ENCODE results near the gene ADCY7. TPM values are rescaled to one million over a fixed set of nuclear protein-coding genes. Genes with fewer than 3 reads are reported as not detected.

The ADCY7 gene
- polyA plus RNA-seq (2011; rRNA removed): 5.3 and 13.2 TPM in 2 replicates
- polyA minus RNA-seq (2011; rRNA and poly(A)+ RNA removed): 10.9 and 12.1 TPM in 2 replicates

DNA sequence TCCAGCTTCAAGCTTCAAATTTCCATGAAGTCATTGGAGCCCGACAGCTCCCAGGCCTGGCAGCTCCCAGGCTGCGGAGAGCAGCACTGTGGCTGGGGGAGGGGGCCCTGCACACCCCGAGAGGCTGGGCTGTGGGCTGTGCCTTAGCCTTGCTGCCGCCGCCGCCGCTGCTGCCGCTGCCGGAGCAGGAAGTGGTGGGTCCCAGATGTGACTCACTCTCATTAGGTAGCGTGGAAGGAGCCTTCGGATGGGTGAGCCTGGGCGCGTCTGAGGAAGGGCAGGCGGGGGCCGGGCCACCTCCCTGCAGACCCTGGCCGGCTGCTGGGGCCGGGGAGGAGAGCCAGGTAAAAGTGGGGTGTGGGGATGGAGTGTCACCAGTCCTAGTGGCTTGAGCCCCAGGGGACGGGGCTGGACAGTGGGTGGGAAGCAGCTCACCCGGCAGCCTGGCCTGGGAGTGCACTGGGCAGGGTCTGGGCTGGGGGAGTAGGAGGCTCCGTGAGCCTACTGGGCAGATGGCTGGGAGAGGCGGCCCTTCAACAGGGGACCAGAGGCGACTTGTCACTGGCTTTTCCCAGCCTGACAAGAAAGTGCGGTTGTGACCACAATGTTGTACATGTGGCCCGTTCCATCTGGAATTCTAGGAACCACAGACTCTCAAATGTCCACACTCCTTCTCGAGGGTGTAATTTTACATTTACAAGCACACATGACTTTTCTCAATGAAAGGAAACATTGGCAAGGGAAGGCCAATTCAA is at the start of gene ADCY7:
ADCY7 (plus strand) TSS at position 215 of the 755 bp plus-strand sequence. CDS start 21,629 bp downstream, outside the sequence.
- H3K27me3 ChIP-seq (ENCODE audit: control insufficient read depth, insufficient read depth, low read length): 0 out of 2 replicates have a peak, but pooled peaks cover 1% of the 10 kb centered on the region
- peak within 1 kb of the TSS; percentile 48 for H3K4me3 ChIP-seq (ENCODE audit: low read depth, low read length)
- CTCF ChIA-PET: interaction anchor here (0.5 to 1.1 kb wide), 2 partner anchors 20 to 254 kb away, joined by 3 to 4 read pairs; no protein-coding TSS in a partner anchor
- no peak for DNase-seq (ENCODE audit: low read depth)
- POLR2A ChIA-PET: no interaction called here
- H3K36me3 ChIP-seq (ENCODE audit: control insufficient read depth, insufficient read depth, low read length): no peaks in the 10 kb centered on the region
- TF ChIP-seq, protein P1, sequence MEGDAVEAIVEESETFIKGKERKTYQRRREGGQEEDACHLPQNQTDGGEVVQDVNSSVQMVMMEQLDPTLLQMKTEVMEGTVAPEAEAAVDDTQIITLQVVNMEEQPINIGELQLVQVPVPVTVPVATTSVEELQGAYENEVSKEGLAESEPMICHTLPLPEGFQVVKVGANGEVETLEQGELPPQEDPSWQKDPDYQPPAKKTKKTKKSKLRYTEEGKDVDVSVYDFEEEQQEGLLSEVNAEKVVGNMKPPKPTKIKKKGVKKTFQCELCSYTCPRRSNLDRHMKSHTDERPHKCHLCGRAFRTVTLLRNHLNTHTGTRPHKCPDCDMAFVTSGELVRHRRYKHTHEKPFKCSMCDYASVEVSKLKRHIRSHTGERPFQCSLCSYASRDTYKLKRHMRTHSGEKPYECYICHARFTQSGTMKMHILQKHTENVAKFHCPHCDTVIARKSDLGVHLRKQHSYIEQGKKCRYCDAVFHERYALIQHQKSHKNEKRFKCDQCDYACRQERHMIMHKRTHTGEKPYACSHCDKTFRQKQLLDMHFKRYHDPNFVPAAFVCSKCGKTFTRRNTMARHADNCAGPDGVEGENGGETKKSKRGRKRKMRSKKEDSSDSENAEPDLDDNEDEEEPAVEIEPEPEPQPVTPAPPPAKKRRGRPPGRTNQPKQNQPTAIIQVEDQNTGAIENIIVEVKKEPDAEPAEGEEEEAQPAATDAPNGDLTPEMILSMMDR (IDR thresholded peaks at IDR 0.05; ENCODE audit: insufficient read depth, low read depth, low read length): no peak

DNA sequence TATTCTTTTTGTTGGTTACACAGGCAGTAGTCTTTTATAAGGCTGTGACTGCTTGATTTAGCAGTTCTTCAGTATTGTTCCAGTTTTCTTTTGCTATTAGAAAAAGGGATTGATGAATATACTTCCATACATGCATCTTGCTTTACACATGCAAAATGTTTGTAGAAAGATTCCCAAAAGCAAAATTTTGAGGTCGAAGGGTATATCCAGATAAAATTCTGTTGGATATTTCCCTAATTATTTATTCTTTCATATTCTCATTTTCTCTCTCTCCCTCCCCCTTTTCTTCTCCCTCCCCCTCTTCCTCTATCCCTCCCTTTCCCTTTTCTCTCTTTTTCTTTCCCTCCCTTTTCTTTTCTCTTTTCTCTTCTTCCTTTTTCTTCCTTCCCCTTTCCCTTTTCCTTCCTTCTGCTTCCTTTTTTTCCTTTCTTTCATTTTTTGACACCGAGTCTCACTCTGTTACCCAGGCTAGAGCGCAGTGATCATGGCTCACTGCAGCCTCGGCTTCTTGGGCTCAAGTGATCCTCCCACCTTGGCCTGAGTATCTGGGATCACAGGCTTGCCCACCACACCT is 46.9 kb upstream of the ADCY7 start:
- Histone ChIP-seq H3K27me3 (ENCODE audit: control insufficient read depth, insufficient read depth, low read length) (no peaks in the 10 kb centered on the region), H3K4me3 (ENCODE audit: low read depth, low read length) (no peak overlapping the region), H3K36me3 (ENCODE audit: control insufficient read depth, insufficient read depth, low read length) (peaks cover 7% of the 10 kb centered on the region; the same call in 1 of the 2 replicates)
- TF ChIP-seq, protein P1 (IDR thresholded peaks at IDR 0.05; ENCODE audit: insufficient read depth, low read depth, low read length): no peak
- CTCF ChIA-PET: interaction anchor here (2.5 kb wide), 1 partner anchor 446 kb away, joined by 5 read pairs; no protein-coding TSS in a partner anchor
- POLR2A ChIA-PET: no interaction called here
- DNase-seq (ENCODE audit: low read depth): no peak

DNA sequence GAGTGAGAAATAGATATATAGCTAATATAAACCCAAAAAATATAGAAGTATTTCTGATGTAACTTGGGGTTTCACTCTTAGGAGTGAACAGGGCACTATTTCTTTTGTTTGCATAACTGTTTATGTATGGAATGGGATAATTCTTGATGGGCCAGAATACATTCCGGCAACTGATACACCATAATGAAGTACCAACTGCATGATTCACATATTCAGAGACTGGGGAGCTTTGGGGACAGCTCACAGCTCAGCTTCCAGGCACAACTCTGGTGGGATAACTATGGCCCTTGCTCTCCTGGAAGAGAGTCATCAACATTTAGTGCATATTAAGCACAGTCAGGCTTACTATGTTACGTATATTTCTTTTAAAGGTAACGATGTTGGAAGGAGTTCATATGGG is 42.1 kb upstream of the ADCY7 start:
- ChIA-PET POLR2A (no interaction called here), CTCF (interaction anchor here (1.1 to 1.5 kb wide), 3 partner anchors 13 to 157 kb away, joined by 3 to 4 read pairs (median 3); no protein-coding TSS in a partner anchor)
- DNase-seq (ENCODE audit: low read depth): no peak
- Histone ChIP-seq H3K4me3 (ENCODE audit: low read depth, low read length) (no peak overlapping the region), H3K27me3 (ENCODE audit: control insufficient read depth, insufficient read depth, low read length) (no peaks in the 10 kb centered on the region), H3K36me3 (ENCODE audit: control insufficient read depth, insufficient read depth, low read length) (peaks cover 11% of the 10 kb centered on the region)
- TF ChIP-seq, protein P1 (IDR thresholded peaks at IDR 0.05; ENCODE audit: insufficient read depth, low read depth, low read length): no peak

DNA sequence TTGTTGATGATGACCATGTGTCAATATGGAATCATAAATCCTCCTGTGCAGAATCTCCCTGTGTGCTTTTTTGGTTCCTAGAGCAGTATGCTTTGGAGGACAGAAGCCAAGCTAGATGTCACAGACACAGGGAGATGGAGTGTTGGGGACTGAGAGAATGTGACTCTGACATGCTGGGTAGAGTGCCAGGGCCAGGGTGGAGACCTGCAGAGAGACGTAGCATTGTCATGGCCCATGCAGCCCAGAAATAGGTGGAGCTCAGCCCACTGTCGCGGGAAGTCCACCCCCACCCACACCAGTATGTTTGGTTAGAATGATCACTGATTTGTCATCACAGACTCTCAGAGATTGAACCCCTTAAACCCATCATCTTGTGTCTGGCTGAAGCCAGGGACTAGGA is 39.2 kb upstream of the ADCY7 start:
- peaks cover 8% of the 10 kb centered on the region for H3K36me3 ChIP-seq (ENCODE audit: control insufficient read depth, insufficient read depth, low read length)
- CTCF ChIA-PET: interaction anchor here (0.9 to 1.7 kb wide), 2 partner anchors 17 to 142 kb away, joined by 3 to 4 read pairs; partner anchors contain the start of gene BRD7
- TF ChIP-seq, protein P1 (IDR thresholded peaks at IDR 0.05; ENCODE audit: insufficient read depth, low read depth, low read length): no peak

DNA sequence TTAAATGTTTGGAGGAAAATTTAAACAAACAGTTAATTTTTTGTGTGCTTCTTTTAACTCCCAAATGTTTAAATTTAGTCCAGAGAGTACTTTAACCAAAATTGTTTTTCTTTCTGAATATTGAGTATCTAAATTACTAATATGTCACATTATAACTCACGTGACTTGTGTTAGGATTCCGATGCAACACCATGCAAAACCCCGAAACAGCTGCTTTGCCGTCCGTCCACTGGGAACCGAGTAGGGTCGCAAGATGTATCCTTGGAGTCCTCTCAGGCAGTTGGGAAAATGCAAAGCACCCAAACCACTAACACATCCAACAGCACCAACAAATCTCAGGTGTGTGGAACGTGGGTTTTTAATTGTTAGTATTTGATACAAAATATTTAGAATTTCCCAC is 38.7 kb upstream of the ADCY7 start:
- peaks cover 8% of the 10 kb centered on the region for H3K36me3 ChIP-seq (ENCODE audit: control insufficient read depth, insufficient read depth, low read length)
- POLR2A ChIA-PET: no interaction called here
- CTCF ChIA-PET: interaction anchor here (0.9 to 1.7 kb wide), 2 partner anchors 17 to 141 kb away, joined by 3 to 4 read pairs; partner anchors contain the start of gene BRD7
- H3K27me3 ChIP-seq (ENCODE audit: control insufficient read depth, insufficient read depth, low read length): no peaks in the 10 kb centered on the region
- no peak for DNase-seq (ENCODE audit: low read depth)
- TF ChIP-seq, protein P1 (IDR thresholded peaks at IDR 0.05; ENCODE audit: insufficient read depth, low read depth, low read length): no peak
- no peak overlapping the region for H3K4me3 ChIP-seq (ENCODE audit: low read depth, low read length)

More for the DNA sequence above, 39.2 kb upstream of the ADCY7 start:
- no peak for DNase-seq (ENCODE audit: low read depth)
- Histone ChIP-seq H3K27me3 (ENCODE audit: control insufficient read depth, insufficient read depth, low read length) (no peaks in the 10 kb centered on the region), H3K4me3 (ENCODE audit: low read depth, low read length) (no peak overlapping the region)
- POLR2A ChIA-PET: no interaction called here

Measured in BJ (cell line).